WTC11 (cell line): Measurements from ENCODE around the gene GRM1.

Experiments used
- CREB1 ChIP-seq: sonication (generic); formaldehyde crosslinking; IDR thresholded peaks from 2 replicates; pipeline ENCODE4 v1.8.0; 2023; ENCODE audit warnings: mild to moderate bottlenecking, missing genetic modification reagents
- CTCF ChIP-seq: fragments of 200-600 bp; IDR thresholded peaks from 2 replicates; pipeline ENCODE4 v1.8.0; 2022; ENCODE audit warnings: antibody characterized with exemption
- FOXJ3 ChIP-seq: sonication (generic); formaldehyde crosslinking; IDR thresholded peaks from 2 replicates; pipeline ENCODE4 v1.9.0; 2021; ENCODE audit warnings: missing genetic modification reagents, mild to moderate bottlenecking, borderline replicate concordance
- FOXP4 ChIP-seq: sonication (generic); formaldehyde crosslinking; IDR thresholded peaks from 2 replicates; pipeline ENCODE4 v1.8.0; 2022; ENCODE audit warnings: mild to moderate bottlenecking, missing genetic modification reagents
- NR2C2 ChIP-seq: sonication (generic); formaldehyde crosslinking; IDR thresholded peaks from 2 replicates; pipeline ENCODE4 v1.8.0; 2022; ENCODE audit warnings: mild to moderate bottlenecking, missing genetic modification reagents
- TCF7 ChIP-seq: sonication (generic); formaldehyde crosslinking; IDR thresholded peaks from 2 replicates; pipeline ENCODE4 v1.8.0; 2022; ENCODE audit warnings: mild to moderate bottlenecking, low read depth, missing genetic modification reagents, moderate library complexity
- TEAD4 ChIP-seq: sonication (generic); formaldehyde crosslinking; IDR thresholded peaks from 2 replicates; pipeline ENCODE4 v1.8.0; 2022; ENCODE audit warnings: mild to moderate bottlenecking, missing genetic modification reagents
- USF1 ChIP-seq: sonication (generic); formaldehyde crosslinking; IDR thresholded peaks from 2 replicates; pipeline ENCODE4 v1.8.0; 2022; ENCODE audit warnings: mild to moderate bottlenecking, missing genetic modification reagents
- ZNF138 ChIP-seq: sonication (generic); formaldehyde crosslinking; conservative IDR thresholded peaks from 2 replicates; pipeline ENCODE4 v1.8.1; 2022; ENCODE audit warnings: mild to moderate bottlenecking, moderate library complexity, missing genetic modification reagents
- ZNF232 ChIP-seq: sonication (generic); formaldehyde crosslinking; IDR thresholded peaks from 2 replicates; pipeline ENCODE4 v1.8.0; 2022; ENCODE audit warnings: mild to moderate bottlenecking, missing genetic modification reagents
- ZNF416 ChIP-seq: fragments of 250-450 bp; sonication (Bioruptor Pico); IDR thresholded peaks from 2 replicates; pipeline ENCODE4 v1.9.0; 2021; ENCODE audit warnings: mild to moderate bottlenecking, inconsistent platforms

- TF ChIP-seq CTCF: no peak
- TF ChIP-seq TEAD4: no peak
- TF ChIP-seq NR2C2 (CRISPR knock-in tag): no peak
- TF ChIP-seq FOXJ3 (CRISPR knock-in tag): no peak
- no peak for TF ChIP-seq TCF7 (CRISPR knock-in tag)
- TF ChIP-seq CREB1 (CRISPR knock-in tag): no peak
- no peak for TF ChIP-seq ZNF232 (CRISPR knock-in tag)
- no peak for TF ChIP-seq ZNF416
- no peak for TF ChIP-seq USF1
- no peak for TF ChIP-seq ZNF138
- no peak for TF ChIP-seq FOXP4 (CRISPR knock-in tag)
Measured at GRCh38 chr6:146341493-146342230, 312.8 kb downstream of the GRM1 start.
